Esophagus squamous epithelium (tissue), 5 donors: ENCODE measurements around the gene FOXB1. TPM values are rescaled to one million over a fixed set of nuclear protein-coding genes. Genes with fewer than 3 reads are reported as not detected.

Source experiments
- DNase-seq: peaks from one replicate; lab custom pipeline; 2025; lab: John Stamatoyannopoulos, UW
- H3K27ac ChIP-seq, 4 donors: fragments of 200-600 bp; sonication (generic); one replicate each; pipeline ENCODE4 v1.5.1; 2016 to 2019; ENCODE audit warnings: mild to moderate bottlenecking in 1 of 4
- H3K27me3 ChIP-seq, 4 donors: fragments of 200-600 bp; sonication (generic); 1 replicate in 3 of 4; 2 replicates in 1 of 4; pipeline versions ENCODE4 v1.5.1 to v1.6.0; 2017 to 2021; ENCODE audit warnings: antibody characterized with exemption in 1 of 4
- H3K36me3 ChIP-seq, 3 donors: fragments of 200-600 bp; sonication (generic); one replicate each; pipeline ENCODE4 v1.5.1; 2016 to 2019
- H3K4me1 ChIP-seq, 3 donors: fragments of 200-600 bp; sonication (generic); one replicate each; pipeline ENCODE4 v1.5.1; 2017 to 2019
- H3K4me3 ChIP-seq, 4 donors: fragments of 200-600 bp; sonication (generic); 1 replicate in 3 of 4; 2 replicates in 1 of 4; pipeline ENCODE4 v1.5.1; 2016 to 2019; ENCODE audit warnings: mild to moderate bottlenecking in 2 of 4, moderate library complexity in 1 of 4
- H3K9me3 ChIP-seq, 3 donors: fragments of 200-600 bp; sonication (generic); one replicate each; pipeline ENCODE4 v1.5.1; 2016 to 2019
- CTCF ChIP-seq, 6 experiments: fragments of 450-650 bp in 4 of 6; fragments of 200-600 bp in 2 of 6; sonication (generic) in 2 of 6; IDR thresholded peaks; one replicate each; pipeline ENCODE4 v1.5.1; 2016 to 2019; ENCODE audit warnings: antibody characterized with exemption in 6 of 6, mild to moderate bottlenecking in 4 of 6, moderate library complexity in 4 of 6
- POLR2A ChIP-seq, 4 donors: fragments of 450-650 bp; IDR thresholded peaks; one replicate each; pipeline ENCODE4 v1.6.1; 2017; ENCODE audit warnings: antibody characterized with exemption in 4 of 4, mild to moderate bottlenecking in 4 of 4, moderate library complexity in 3 of 4
- WGBS, 2 donors: methylation state at CpG; one replicate each; pipeline ENCODE4 v1.1.5; 2018; 5-methylcytosine and 5-hydroxymethylcytosine counted together
- intact Hi-C: fragments of 100-400 bp; cut with DNase I; formaldehyde crosslinking; loops from one replicate; pipeline ENCODE4 v1.15.0; 2022
- total RNA-seq, 4 donors: library from RNA; depleted of rRNA; stranded (reverse); fragments of >200 nt; gene quantifications; one replicate each; pipeline ENCODE4 v1.1.0, GENCODE V29; 2016
- donor health status: DM: yes; HTN: yes; CAD: no.

FOXB1 gene
- total RNA-seq, 4 donors from 2014 or later: not detected

DNA sequence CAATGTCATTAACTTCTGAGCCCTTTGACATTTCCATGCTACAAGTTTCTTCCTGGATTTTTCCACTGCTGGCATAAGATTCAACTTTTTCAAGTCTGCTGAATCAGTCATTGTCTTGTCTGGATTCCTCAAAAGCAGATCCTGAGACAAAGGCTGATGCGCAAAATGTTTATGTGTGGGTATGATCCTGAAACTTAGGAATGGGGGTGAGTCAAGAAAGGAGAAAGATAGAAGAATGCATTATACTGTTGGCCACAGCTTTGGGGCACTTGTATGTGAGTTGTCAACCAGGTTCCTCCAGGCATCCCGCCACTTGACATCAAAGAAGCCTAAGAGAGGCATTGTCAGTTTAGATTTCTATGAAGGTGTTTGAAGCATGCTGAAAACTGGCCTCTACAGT is 50.4 kb downstream of the FOXB1 start:
- no peak overlapping the region for H3K27ac ChIP-seq
- intact Hi-C loops: no loop called here

More for the DNA sequence above, 50.4 kb downstream of the FOXB1 start:
- H3K27me3 ChIP-seq: peaks cover 0 to 30% (median 0%) of the 10 kb centered on the region in 4 donors
- no peak for DNase-seq
- TF ChIP-seq CTCF (IDR thresholded peaks at IDR 0.05) (no peak), POLR2A (IDR thresholded peaks at IDR 0.05) (no peak)
- no peaks in the 10 kb centered on the region for H3K4me1 ChIP-seq
- peaks cover 0 to 14% (median 0%) of the 10 kb centered on the region in 3 donors for H3K9me3 ChIP-seq
- H3K4me3 ChIP-seq: no peak overlapping the region
- no peaks in the 10 kb centered on the region for H3K36me3 ChIP-seq
- WGBS, 2 donors: 52 to 71% methylated on average over 2 of the region's 2 CpGs
